PFSK-1 (cell line): ENCODE results near the gene ULK1. TPM values are rescaled to one million over a fixed set of nuclear protein-coding genes. Genes with fewer than 3 reads are reported as not detected.
A peak's percentile ranks its signal among the peaks of the same experiment; 100 is the strongest.

Source experiments
- FOXP2 ChIP-seq: optimal IDR thresholded peaks from 2 replicates; pipeline ENCODE3; 2011; ENCODE audit warnings: borderline replicate concordance, control low read depth, inconsistent platforms; ENCODE audit not compliant: insufficient read depth; ENCODE audit errors: extremely low read length, extremely low read depth
- POLR2AphosphoS5 ChIP-seq: IDR thresholded peaks from 2 replicates; pipeline ENCODE4 v1.6.1; 2012; ENCODE audit warnings: low read depth, mild to moderate bottlenecking, control low read depth, low read length, moderate library complexity
- REST ChIP-seq, 2 experiments: IDR thresholded peaks; 2 replicates each; pipeline versions ENCODE4 v1.6.1 to v1.8.0; 2011 to 2012; ENCODE audit warnings: low read depth in 2 of 2, low read length in 2 of 2, control low read depth in 1 of 2, inconsistent platforms in 1 of 2, mild to moderate bottlenecking in 1 of 2, moderate library complexity in 1 of 2; ENCODE audit not compliant: insufficient read depth in 1 of 2
- SIN3A ChIP-seq: IDR thresholded peaks from 2 replicates; pipeline ENCODE4 v1.6.1; 2012; ENCODE audit warnings: mild to moderate bottlenecking, low read length, moderate library complexity, borderline replicate concordance; ENCODE audit not compliant: insufficient read depth
- TAF1 ChIP-seq: IDR thresholded peaks from 2 replicates; pipeline ENCODE4 v1.6.1; 2012; ENCODE audit warnings: low read length, control low read depth, borderline replicate concordance; ENCODE audit not compliant: insufficient read depth
- polyA plus RNA-seq: library from polyadenylated mRNA; unstranded; fragments of >200 nt; gene quantifications from one replicate; pipeline ENCODE4 v1.2.1, GENCODE V29; 2012; ENCODE audit warnings: low read depth, missing spikeins; ENCODE audit not compliant: insufficient read length

ULK1 gene
- 77.7 TPM for polyA plus RNA-seq

- peak; percentile 94 for TF ChIP-seq POLR2AphosphoS5
- TF ChIP-seq SIN3A, result no peak
- 0 out of 2 replicates have a peak, but pooled peaks have one; percentile 69 for TF ChIP-seq TAF1
- TF ChIP-seq FOXP2, result no peak
- no peak for TF ChIP-seq REST (IDR thresholded peaks at IDR 0.05; ENCODE audit: insufficient read depth in 1 of 2, low read depth in 2 of 2, low read length in 2 of 2)
Observed at GRCh38 chr12:131894313-131894860, at the start of gene ULK1. Gene ULK1, plus strand, starts transcription at chr12:131894622. Its CDS starts 380 bp downstream, at chr12:131895002.

- no peak for TF ChIP-seq TAF1
- TF ChIP-seq SIN3A, result no peak
- TF ChIP-seq POLR2AphosphoS5, result no peak
- TF ChIP-seq FOXP2, result no peak
Observed at GRCh38 chr12:131844656-131845055, 49.8 kb upstream of the ULK1 start.

DNA sequence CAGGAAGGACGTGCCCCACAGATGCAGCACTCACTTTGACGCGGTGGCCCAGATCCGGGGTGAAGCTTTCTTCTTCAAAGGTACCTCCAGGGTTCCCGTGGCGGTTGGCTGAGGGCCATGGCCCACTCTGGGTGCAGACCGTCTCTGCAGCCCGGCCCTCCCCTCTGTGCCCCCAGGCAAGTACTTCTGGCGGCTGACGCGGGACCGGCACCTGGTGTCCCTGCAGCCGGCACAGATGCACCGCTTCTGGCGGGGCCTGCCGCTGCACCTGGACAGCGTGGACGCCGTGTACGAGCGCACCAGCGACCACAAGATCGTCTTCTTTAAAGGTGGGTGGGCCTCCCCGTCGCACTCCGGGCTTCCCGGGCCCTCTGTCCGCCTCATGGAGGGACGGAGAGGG lies 49.3 kb upstream of the ULK1 start:
- TF ChIP-seq SIN3A (no peak), POLR2AphosphoS5 (no peak), TAF1 (no peak), FOXP2 (no peak), REST (IDR thresholded peaks at IDR 0.05; ENCODE audit: insufficient read depth in 1 of 2, low read depth in 2 of 2, low read length in 2 of 2) (no peak)

DNA sequence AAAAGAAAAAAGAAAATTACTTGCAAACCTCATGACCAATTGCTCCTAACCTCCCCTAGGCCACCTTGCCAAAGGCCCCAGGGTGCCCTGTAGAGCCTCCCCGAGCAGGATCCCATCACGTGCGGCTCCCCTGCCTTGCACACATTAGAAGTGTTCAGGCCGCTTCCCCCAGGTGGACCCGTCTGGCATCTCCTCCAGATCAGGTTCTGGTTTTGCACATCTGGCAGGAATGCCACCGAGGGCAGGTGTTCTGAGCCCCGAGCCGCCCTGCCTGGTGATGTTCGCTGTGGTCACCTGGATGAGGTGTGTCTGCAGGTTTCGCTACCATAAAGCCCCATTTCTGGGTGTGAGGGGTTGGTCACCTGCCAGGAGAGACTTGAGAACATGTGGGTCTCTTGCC lies 47.0 kb upstream of the ULK1 start:
- TF ChIP-seq POLR2AphosphoS5 (no peak), FOXP2 (no peak), TAF1 (no peak), REST (IDR thresholded peaks at IDR 0.05; ENCODE audit: insufficient read depth in 1 of 2, low read depth in 2 of 2, low read length in 2 of 2) (no peak), SIN3A (no peak)

- TF ChIP-seq REST (IDR thresholded peaks at IDR 0.05; ENCODE audit: insufficient read depth in 1 of 2, low read depth in 2 of 2, low read length in 2 of 2), result no peak
- TF ChIP-seq POLR2AphosphoS5, result no peak
- no peak for TF ChIP-seq SIN3A
- no peak for TF ChIP-seq FOXP2
Observed at GRCh38 chr12:131848753-131849152, 45.7 kb upstream of the ULK1 start.
